SK-N-SH treated with all-trans-retinoic acid at 6 μM for 48 hours (cell line): Measurements from ENCODE around the gene RASGRF2.

Experiments
- ATAC-seq: fragments of 200-7000 bp; cut with Tn5 transposase; 3 replicates; pipeline ENCODE4 v1.9.1; 2020; ENCODE audit warnings: mild to moderate bottlenecking, moderate library complexity
- ARNTL ChIP-seq: fragments of 450-650 bp; formaldehyde crosslinking; IDR thresholded peaks from 2 replicates; pipeline ENCODE4 v1.5.0; 2020; ENCODE audit warnings: low read depth, mild to moderate bottlenecking, moderate library complexity, borderline replicate concordance
- CSDC2 ChIP-seq: fragments of 250-450 bp; sonication (Bioruptor Pico); IDR thresholded peaks from 2 replicates; pipeline ENCODE4 v1.5.0; 2020; ENCODE audit warnings: mild to moderate bottlenecking, moderate library complexity
- ESRRG ChIP-seq: fragments of 250-450 bp; sonication (Bioruptor Pico); IDR thresholded peaks from 2 replicates; pipeline ENCODE4 v1.6.1; 2021; ENCODE audit warnings: mild to moderate bottlenecking
- GLIS3 ChIP-seq: fragments of 250-450 bp; sonication (Bioruptor Pico); IDR thresholded peaks from 2 replicates; pipeline ENCODE4 v1.5.0; 2020; ENCODE audit warnings: mild to moderate bottlenecking, moderate library complexity
- ISL1 ChIP-seq: fragments of 250-450 bp; sonication (Bioruptor Pico); IDR thresholded peaks from 2 replicates; pipeline ENCODE4 v2.1.2; 2022; ENCODE audit warnings: mild to moderate bottlenecking, moderate library complexity
- OSR1 ChIP-seq: fragments of 250-450 bp; sonication (Bioruptor Pico); IDR thresholded peaks from 2 replicates; pipeline ENCODE4 v1.8.0; 2022; ENCODE audit warnings: moderate library complexity, mild to moderate bottlenecking, inconsistent platforms
- PPARA ChIP-seq: fragments of 250-450 bp; sonication (Bioruptor Pico); IDR thresholded peaks from 2 replicates; pipeline ENCODE4 v1.5.0; 2020; ENCODE audit warnings: mild to moderate bottlenecking, borderline replicate concordance
- RARB ChIP-seq: fragments of 250-450 bp; sonication (Bioruptor Pico); IDR thresholded peaks from 2 replicates; pipeline ENCODE4 v1.8.0; 2021; ENCODE audit warnings: mild to moderate bottlenecking, moderate library complexity
- SNAI2 ChIP-seq: fragments of 250-450 bp; sonication (Bioruptor Pico); IDR thresholded peaks from 2 replicates; pipeline ENCODE4 v1.5.0; 2020; ENCODE audit warnings: mild to moderate bottlenecking, moderate library complexity
- TCF4 ChIP-seq: fragments of 250-450 bp; sonication (Bioruptor Pico); IDR thresholded peaks from 2 replicates; pipeline ENCODE4 v1.8.0; 2021; ENCODE audit warnings: mild to moderate bottlenecking, moderate library complexity, borderline replicate concordance
- TOX ChIP-seq: fragments of 250-450 bp; sonication (Bioruptor Pico); IDR thresholded peaks from 2 replicates; pipeline ENCODE4 v1.8.0; 2021; ENCODE audit warnings: mild to moderate bottlenecking, moderate library complexity, borderline replicate concordance
- TSHZ2 ChIP-seq: fragments of 250-450 bp; sonication (Bioruptor Pico); IDR thresholded peaks from 2 replicates; pipeline ENCODE4 v1.5.0; 2020; ENCODE audit warnings: mild to moderate bottlenecking, moderate library complexity
- ZC3H10 ChIP-seq: fragments of 250-450 bp; sonication (Bioruptor Pico); IDR thresholded peaks from 2 replicates; pipeline ENCODE4 v1.5.1; 2021; ENCODE audit warnings: mild to moderate bottlenecking, moderate library complexity
- ZFP30 ChIP-seq: fragments of 450-650 bp; formaldehyde crosslinking; IDR thresholded peaks from 2 replicates; pipeline ENCODE4 v1.5.0; 2022; ENCODE audit warnings: mild to moderate bottlenecking, moderate library complexity
- ZNF565 ChIP-seq: fragments of 450-650 bp; formaldehyde crosslinking; conservative IDR thresholded peaks from 2 replicates; pipeline ENCODE4 v1.5.0; 2020; ENCODE audit warnings: low read depth, mild to moderate bottlenecking, moderate library complexity
- ZNF70 ChIP-seq: fragments of 450-650 bp; formaldehyde crosslinking; IDR thresholded peaks from 2 replicates; pipeline ENCODE4 v1.5.0; 2020; ENCODE audit warnings: mild to moderate bottlenecking, moderate library complexity
- ZNF8 ChIP-seq: fragments of 450-650 bp; formaldehyde crosslinking; IDR thresholded peaks from 2 replicates; pipeline ENCODE4 v1.5.0; 2020; ENCODE audit warnings: mild to moderate bottlenecking, moderate library complexity
- TF ChIP-seq, protein P1 (sequence below): fragments of 250-450 bp; sonication (Bioruptor Pico); IDR thresholded peaks from 2 replicates; pipeline ENCODE4 v1.5.1; 2021; ENCODE audit warnings: mild to moderate bottlenecking, moderate library complexity
- TF ChIP-seq, protein P2 (sequence below): fragments of 250-450 bp; sonication (Bioruptor Pico); IDR thresholded peaks from 2 replicates; pipeline ENCODE4 v1.8.0; 2020; ENCODE audit warnings: mild to moderate bottlenecking, moderate library complexity, borderline replicate concordance
- TF ChIP-seq, protein P3 (sequence below): fragments of 250-450 bp; sonication (Bioruptor Pico); IDR thresholded peaks from 2 replicates; pipeline ENCODE4 v1.8.0; 2021; ENCODE audit warnings: low read depth, mild to moderate bottlenecking, moderate library complexity, borderline replicate concordance

The RASGRF2 gene

DNA sequence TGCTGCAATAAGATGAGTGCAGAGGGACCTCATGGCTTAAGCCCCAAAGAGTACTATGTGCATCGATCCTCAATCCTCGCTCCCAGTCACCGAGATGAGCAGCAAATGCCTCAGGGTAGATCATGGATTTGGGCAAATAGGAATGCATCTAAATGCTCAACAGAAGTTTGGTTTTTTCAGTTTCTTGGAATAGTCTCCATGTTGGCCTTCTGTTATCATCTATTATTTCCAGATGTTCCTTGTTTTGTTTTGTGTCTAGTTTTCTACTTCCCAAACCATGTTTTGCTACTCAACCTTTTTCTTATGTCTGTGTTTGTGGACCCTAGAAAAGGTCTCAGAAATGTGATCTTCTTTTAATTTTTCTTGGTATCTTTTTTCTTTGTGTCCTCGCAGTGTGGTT is 43.5 kb upstream of the RASGRF2 start:
- TF ChIP-seq, protein P1, sequence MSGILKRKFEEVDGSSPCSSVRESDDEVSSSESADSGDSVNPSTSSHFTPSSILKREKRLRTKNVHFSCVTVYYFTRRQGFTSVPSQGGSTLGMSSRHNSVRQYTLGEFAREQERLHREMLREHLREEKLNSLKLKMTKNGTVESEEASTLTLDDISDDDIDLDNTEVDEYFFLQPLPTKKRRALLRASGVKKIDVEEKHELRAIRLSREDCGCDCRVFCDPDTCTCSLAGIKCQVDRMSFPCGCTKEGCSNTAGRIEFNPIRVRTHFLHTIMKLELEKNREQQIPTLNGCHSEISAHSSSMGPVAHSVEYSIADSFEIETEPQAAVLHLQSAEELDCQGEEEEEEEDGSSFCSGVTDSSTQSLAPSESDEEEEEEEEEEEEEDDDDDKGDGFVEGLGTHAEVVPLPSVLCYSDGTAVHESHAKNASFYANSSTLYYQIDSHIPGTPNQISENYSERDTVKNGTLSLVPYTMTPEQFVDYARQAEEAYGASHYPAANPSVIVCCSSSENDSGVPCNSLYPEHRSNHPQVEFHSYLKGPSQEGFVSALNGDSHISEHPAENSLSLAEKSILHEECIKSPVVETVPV (CRISPR knock-in tag): no peak
- TF ChIP-seq ZNF70 (CRISPR knock-in tag): no peak
- TF ChIP-seq CSDC2 (CRISPR knock-in tag): no peak
- TF ChIP-seq ZNF8 (CRISPR knock-in tag): no peak
- no peak for ATAC-seq

GRCh38 chr5:80917631-80918030 is 42.5 kb upstream of the RASGRF2 start:
- no peak for TF ChIP-seq ZNF8 (CRISPR knock-in tag)
- TF ChIP-seq TOX: no peak
- TF ChIP-seq, protein P2, sequence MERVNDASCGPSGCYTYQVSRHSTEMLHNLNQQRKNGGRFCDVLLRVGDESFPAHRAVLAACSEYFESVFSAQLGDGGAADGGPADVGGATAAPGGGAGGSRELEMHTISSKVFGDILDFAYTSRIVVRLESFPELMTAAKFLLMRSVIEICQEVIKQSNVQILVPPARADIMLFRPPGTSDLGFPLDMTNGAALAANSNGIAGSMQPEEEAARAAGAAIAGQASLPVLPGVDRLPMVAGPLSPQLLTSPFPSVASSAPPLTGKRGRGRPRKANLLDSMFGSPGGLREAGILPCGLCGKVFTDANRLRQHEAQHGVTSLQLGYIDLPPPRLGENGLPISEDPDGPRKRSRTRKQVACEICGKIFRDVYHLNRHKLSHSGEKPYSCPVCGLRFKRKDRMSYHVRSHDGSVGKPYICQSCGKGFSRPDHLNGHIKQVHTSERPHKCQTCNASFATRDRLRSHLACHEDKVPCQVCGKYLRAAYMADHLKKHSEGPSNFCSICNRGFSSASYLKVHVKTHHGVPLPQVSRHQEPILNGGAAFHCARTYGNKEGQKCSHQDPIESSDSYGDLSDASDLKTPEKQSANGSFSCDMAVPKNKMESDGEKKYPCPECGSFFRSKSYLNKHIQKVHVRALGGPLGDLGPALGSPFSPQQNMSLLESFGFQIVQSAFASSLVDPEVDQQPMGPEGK (CRISPR knock-in tag): no peak
- TF ChIP-seq, protein P3, sequence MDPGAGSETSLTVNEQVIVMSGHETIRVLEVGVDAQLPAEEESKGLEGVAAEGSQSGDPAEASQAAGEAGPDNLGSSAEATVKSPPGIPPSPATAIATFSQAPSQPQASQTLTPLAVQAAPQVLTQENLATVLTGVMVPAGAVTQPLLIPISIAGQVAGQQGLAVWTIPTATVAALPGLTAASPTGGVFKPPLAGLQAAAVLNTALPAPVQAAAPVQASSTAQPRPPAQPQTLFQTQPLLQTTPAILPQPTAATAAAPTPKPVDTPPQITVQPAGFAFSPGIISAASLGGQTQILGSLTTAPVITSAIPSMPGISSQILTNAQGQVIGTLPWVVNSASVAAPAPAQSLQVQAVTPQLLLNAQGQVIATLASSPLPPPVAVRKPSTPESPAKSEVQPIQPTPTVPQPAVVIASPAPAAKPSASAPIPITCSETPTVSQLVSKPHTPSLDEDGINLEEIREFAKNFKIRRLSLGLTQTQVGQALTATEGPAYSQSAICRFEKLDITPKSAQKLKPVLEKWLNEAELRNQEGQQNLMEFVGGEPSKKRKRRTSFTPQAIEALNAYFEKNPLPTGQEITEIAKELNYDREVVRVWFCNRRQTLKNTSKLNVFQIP: no peak
- no peak for TF ChIP-seq ARNTL (CRISPR knock-in tag)
- TF ChIP-seq ZNF70 (CRISPR knock-in tag): no peak
- no peak for TF ChIP-seq PPARA (CRISPR knock-in tag)
- no peak for TF ChIP-seq TSHZ2
- no peak for TF ChIP-seq RARB (CRISPR knock-in tag)
- TF ChIP-seq TCF4: no peak
- TF ChIP-seq ESRRG (CRISPR knock-in tag): no peak
- TF ChIP-seq OSR1 (CRISPR knock-in tag): no peak
- TF ChIP-seq GLIS3 (CRISPR knock-in tag): no peak
- TF ChIP-seq ZFP30 (CRISPR knock-in tag): no peak
- no peak for TF ChIP-seq ZNF565 (CRISPR knock-in tag)
- no peak for TF ChIP-seq CSDC2 (CRISPR knock-in tag)
- no peak for ATAC-seq

- no peak for ATAC-seq
- no peak for TF ChIP-seq SNAI2 (CRISPR knock-in tag)
- TF ChIP-seq ZNF565 (CRISPR knock-in tag): no peak
- TF ChIP-seq PPARA (CRISPR knock-in tag): no peak
- TF ChIP-seq, protein P3: no peak
- no peak for TF ChIP-seq OSR1 (CRISPR knock-in tag)
Measured at GRCh38 chr5:80919678-80920196, 40.4 kb upstream of the RASGRF2 start.

- TF ChIP-seq PPARA (CRISPR knock-in tag): no peak
- TF ChIP-seq ISL1 (CRISPR knock-in tag): no peak
- TF ChIP-seq ZC3H10: no peak
- TF ChIP-seq, protein P2 (CRISPR knock-in tag): no peak
- no peak for TF ChIP-seq ZNF70 (CRISPR knock-in tag)
- TF ChIP-seq ARNTL (CRISPR knock-in tag): no peak
- TF ChIP-seq RARB (CRISPR knock-in tag): no peak
- TF ChIP-seq, protein P3: no peak
- no peak for ATAC-seq
Measured at GRCh38 chr5:80920333-80920732, 39.8 kb upstream of the RASGRF2 start.
